ENCODE results near the gene PCNX1. TPM values are rescaled to one million over a fixed set of nuclear protein-coding genes. Genes with fewer than 3 reads are reported as not detected.

PCNX1 gene
- total RNA-seq, 1 experiment from 2014 or later: 48.0 TPM

DNA sequence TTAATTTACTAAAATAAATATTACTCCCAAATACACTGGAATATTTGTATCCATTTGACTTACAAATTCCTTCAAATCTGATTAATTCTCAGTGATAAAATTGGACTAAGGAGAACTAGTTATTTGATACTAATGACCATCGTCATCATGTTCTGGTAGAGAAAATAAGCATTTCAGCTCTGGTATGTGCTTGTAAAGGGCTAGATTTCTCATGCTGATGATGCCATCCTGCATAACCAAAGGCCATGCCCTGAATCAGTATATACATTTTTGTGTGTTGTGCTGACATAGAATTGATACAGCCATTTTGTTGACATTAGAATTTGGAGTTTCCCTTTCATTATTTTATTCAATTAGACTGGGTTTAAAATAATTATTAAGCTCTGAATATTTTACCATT lies 148.9 kb downstream of the PCNX1 start:
- no peak for DNase-seq
- no CpG with 5 or more reads among the region's 1 CpG for WGBS (ENCODE audit: extremely low coverage, insufficient read length, low lambda C conversion rate)
- no peak overlapping the region for H4K91ac ChIP-seq (ENCODE audit: insufficient read length, low read depth, low read length)
- no peak overlapping the region for H3K27ac ChIP-seq (ENCODE audit: insufficient read length, low read depth, low read length)
- H3K4me2 ChIP-seq (ENCODE audit: insufficient read depth, insufficient read length, low read length): no peak overlapping the region
- no peak overlapping the region for H2AK5ac ChIP-seq (ENCODE audit: insufficient read length, low read length)
- Mint-ChIP-seq H3K4me3 (no peak overlapping the region), H3K27me3 (ENCODE audit: low read depth) (no peaks in the 10 kb centered on the region), H3K36me3 (ENCODE audit: insufficient read depth in 1 of 3, low read depth in 3 of 3) (peaks cover 26 to 57% (median 49%) of the 10 kb centered on the region in 3 experiments; a peak in 6 of 7 replicates), H3K9me3 (no peaks in the 10 kb centered on the region), H3K4me1 (no peaks in the 10 kb centered on the region), H3K27ac (no peak overlapping the region)
- H2BK5ac ChIP-seq (ENCODE audit: insufficient read length, low read length): no peak overlapping the region
- no peaks in the 10 kb centered on the region for H3K79me1 ChIP-seq (ENCODE audit: insufficient read depth, low read depth, low read length, poor library complexity, severe bottlenecking)
- no peaks in the 10 kb centered on the region for H3K79me2 ChIP-seq (ENCODE audit: insufficient read depth, low read length)
- H2BK15ac ChIP-seq (ENCODE audit: low read depth, low read length): no peak overlapping the region
- no peaks in the 10 kb centered on the region for H3K9me3 ChIP-seq (ENCODE audit: control insufficient read depth, low read depth, low read length)
- no peak overlapping the region for H4K8ac ChIP-seq (replicated peaks; ENCODE audit: insufficient read length, low read depth, low read length)
- no peak overlapping the region for H2BK20ac ChIP-seq (ENCODE audit: low read depth, low read length, poor library complexity, severe bottlenecking)
- no peaks in the 10 kb centered on the region for H4K20me1 ChIP-seq (ENCODE audit: control insufficient read depth, insufficient read depth, insufficient read length)
- H3T11ph ChIP-seq (ENCODE audit: low read length): no peak overlapping the region
- TF ChIP-seq, protein P1, sequence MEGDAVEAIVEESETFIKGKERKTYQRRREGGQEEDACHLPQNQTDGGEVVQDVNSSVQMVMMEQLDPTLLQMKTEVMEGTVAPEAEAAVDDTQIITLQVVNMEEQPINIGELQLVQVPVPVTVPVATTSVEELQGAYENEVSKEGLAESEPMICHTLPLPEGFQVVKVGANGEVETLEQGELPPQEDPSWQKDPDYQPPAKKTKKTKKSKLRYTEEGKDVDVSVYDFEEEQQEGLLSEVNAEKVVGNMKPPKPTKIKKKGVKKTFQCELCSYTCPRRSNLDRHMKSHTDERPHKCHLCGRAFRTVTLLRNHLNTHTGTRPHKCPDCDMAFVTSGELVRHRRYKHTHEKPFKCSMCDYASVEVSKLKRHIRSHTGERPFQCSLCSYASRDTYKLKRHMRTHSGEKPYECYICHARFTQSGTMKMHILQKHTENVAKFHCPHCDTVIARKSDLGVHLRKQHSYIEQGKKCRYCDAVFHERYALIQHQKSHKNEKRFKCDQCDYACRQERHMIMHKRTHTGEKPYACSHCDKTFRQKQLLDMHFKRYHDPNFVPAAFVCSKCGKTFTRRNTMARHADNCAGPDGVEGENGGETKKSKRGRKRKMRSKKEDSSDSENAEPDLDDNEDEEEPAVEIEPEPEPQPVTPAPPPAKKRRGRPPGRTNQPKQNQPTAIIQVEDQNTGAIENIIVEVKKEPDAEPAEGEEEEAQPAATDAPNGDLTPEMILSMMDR (conservative IDR thresholded peaks at IDR 0.05): no peak
- H3K9ac ChIP-seq (ENCODE audit: extremely low read depth, insufficient read length, low read length): no peak overlapping the region
- no peak overlapping the region for H3K56ac ChIP-seq (ENCODE audit: insufficient read length, low read depth, low read length)
- H3K4me1 ChIP-seq (ENCODE audit: insufficient read depth, low read length): no peaks in the 10 kb centered on the region
- H3K14ac ChIP-seq (ENCODE audit: insufficient read depth, low read length): no peak overlapping the region
- no peak overlapping the region for H2BK12ac ChIP-seq (ENCODE audit: insufficient read length, low read depth, low read length)
- H3K23ac ChIP-seq (ENCODE audit: insufficient read length, low read depth, low read length): no peak overlapping the region
- no peak overlapping the region for H3K18ac ChIP-seq (ENCODE audit: insufficient read length, low read depth, low read length)
- no peak overlapping the region for H2AFZ ChIP-seq (ENCODE audit: low read length)
- no peak overlapping the region for H4K5ac ChIP-seq (ENCODE audit: insufficient read length, low read depth, low read length)
- no peak overlapping the region for H3K4ac ChIP-seq (ENCODE audit: low read depth, low read length)
- no peaks in the 10 kb centered on the region for H3K23me2 ChIP-seq (ENCODE audit: insufficient read length, low read depth, low read length, poor library complexity, severe bottlenecking)
- no peaks in the 10 kb centered on the region for H3K27me3 ChIP-seq (ENCODE audit: insufficient read depth, low read length)
- no peak overlapping the region for H2BK120ac ChIP-seq (ENCODE audit: low read depth, low read length, poor library complexity, severe bottlenecking)

All from H9 (cell line).